A549 treated with AZD2906 at 1 μM for 4 hours (cell line): ENCODE results near the gene MCM5. TPM values are rescaled to one million over a fixed set of nuclear protein-coding genes. Genes with fewer than 3 reads are reported as not detected.

Source experiments
- total RNA-seq: library from RNA; stranded (reverse); fragments of 200-300 nt; extraction: Qiagen RNA extraction; gene quantifications from 5 replicates; pipeline ENCODE4 v1.2.3, GENCODE V29; 2022

MCM5 gene
- total RNA-seq, result 62.2 to 95.3 TPM (median 79.5 TPM) in 5 replicates

DNA sequence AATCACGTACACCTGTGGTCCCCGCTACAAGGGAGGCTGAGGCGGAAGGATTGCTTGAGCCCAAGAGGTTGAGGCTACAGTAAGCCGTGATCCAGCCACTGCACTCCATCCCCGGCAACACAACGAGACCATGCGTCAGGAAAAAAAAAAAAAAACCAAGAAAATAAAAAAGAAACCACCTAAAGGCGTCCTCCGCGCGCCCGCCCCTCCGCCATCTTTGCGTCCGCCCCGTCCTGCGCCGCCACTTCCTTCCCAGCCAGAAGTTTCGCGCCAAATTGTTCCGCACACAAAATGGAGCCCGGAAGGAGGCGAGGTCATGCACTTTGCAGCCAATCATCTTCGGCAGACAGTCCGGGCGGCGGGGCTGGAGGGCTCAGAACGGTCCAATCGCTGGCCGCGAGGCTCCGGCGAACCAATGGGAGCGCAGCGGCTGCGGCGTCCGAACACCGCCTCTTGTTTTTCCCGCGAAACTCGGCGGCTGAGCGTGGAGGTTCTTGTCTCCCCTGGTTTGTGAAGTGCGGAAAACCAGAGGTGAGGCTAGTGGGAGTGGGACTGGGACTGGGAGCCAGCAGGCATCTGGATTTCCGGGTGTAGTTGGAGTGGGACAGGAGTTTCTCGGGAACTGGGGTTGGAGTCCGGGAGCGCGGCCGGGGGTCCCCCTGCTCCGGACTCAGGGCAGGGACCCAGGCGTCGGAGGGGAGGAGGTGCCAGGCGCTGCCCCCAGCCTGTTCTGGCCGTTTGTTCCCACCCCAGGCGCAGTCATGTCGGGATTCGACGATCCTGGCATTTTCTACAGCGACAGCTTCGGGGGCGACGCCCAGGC, at the start of gene MCM5:
Gene MCM5 (plus strand): TSS at position 463 of the 823 bp plus-strand sequence. CDS start 299 bp downstream, at position 762.

DNA sequence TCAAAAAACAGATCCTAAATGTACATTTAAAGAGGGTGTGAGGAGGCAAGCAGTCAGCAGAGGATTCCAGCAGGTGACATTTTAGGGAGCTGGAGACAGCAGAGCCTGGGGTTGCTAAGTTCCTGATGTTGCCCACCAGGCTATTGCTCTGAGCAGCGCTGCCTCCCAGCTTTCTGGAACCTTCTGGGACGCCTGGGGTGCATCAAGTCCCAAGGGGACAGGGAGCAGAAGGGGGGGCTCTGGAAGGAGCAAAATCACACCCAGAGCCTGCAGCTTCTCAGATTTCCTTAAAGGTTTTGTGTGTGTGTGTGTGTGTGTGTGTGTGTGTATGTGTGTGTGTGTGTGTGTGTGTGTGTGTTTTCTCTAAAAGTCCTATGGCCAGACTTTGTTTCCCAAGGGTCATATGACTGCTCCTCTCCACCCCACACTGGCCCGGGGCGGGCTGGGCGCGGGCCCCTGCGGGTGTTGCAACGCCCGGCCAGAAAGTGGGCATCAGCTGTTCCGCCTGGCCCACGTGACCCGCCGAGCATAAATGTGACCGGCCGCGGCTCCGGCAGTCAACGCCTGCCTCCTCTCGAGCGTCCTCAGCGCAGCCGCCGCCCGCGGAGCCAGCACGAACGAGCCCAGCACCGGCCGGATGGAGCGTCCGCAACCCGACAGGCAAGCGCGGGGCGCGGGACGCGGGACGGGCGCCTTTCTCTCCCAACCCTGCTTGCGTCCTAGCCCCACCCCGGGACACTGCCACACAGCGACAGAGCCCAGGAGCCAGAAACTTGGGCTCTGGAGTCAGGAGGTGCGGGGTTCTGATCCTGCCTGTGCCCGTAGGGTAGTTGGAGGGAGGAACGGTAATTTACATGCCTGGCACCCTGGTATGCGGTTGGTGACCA, 19.2 kb upstream of the MCM5 start, which contains the start of gene HMOX1:
Gene HMOX1 (plus strand): TSS at position 560 of the 887 bp plus-strand sequence. CDS start 78 bp downstream, at position 638.

Other genes with a start within 250 kb of the MCM5 start
- 8.8 to 16.9 TPM (median 10.2 TPM) in 5 replicates for gene HMGXB4, start 142.6 kb upstream of the MCM5 start, total RNA-seq
- gene TOM1, start 100.2 kb upstream of the MCM5 start, total RNA-seq, result 11.5 to 14.0 TPM (median 12.5 TPM) in 5 replicates
- 324 to 482 TPM (median 344 TPM) in 5 replicates for gene HMOX1, start 19.0 kb upstream of the MCM5 start, total RNA-seq
- 0.65 to 0.80 TPM (median 0.67 TPM) in 5 replicates for gene RASD2, start 140.7 kb downstream of the MCM5 start, total RNA-seq
- 6.3 to 8.7 TPM (median 7.7 TPM) in 5 replicates for gene MB, start 217.2 kb downstream of the MCM5 start, total RNA-seq
- gene APOL6, start 248.3 kb downstream of the MCM5 start, total RNA-seq, result 1.1 to 1.7 TPM (median 1.2 TPM) in 5 replicates